Measurements from ENCODE around the gene LAMA2. TPM values are rescaled to one million over a fixed set of nuclear protein-coding genes. Genes with fewer than 3 reads are reported as not detected.
A peak's percentile ranks its signal among the peaks of the same experiment; 100 is the strongest.

The LAMA2 gene
- total and polyA plus RNA-seq, 2 donors (not counting 1 experiment from before 2014, with no cell fraction given): 19.5 to 67.5 TPM

DNA sequence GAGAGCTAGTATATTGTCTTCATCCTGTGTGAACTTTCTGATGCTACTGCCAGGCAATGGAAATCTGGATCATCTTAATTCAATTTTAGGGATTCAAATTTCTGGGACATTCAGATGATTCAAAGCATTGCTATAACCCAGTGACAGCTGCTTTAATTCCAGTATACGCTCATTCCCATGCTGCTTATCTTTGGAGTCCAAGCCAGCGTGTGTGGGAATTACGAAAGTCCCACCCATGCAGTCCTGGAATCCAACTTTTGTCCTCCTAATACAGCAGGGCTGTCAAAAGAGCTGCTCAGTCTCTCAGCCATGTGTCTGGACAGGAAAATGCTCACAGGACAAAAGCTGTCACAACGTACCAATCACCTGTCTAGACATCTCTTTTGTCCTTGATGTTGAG is 219.8 kb downstream of the LAMA2 start:
- H2AFZ ChIP-seq (ENCODE audit: low read length): no peak overlapping the region
- H3K9ac ChIP-seq (ENCODE audit: insufficient read depth, low read length): no peak overlapping the region
- peak overlapping the region; percentile 30 for H3K4me2 ChIP-seq (ENCODE audit: extremely low read depth, insufficient read depth, low read length)
- DNase-seq (ENCODE audit: low read depth in 2 of 2): peak; percentile 17 to 79
- H3K9me3 ChIP-seq (ENCODE audit: control insufficient read depth, insufficient read depth, low read depth, low read length): no peaks in the 10 kb centered on the region
- H3K36me3 ChIP-seq (ENCODE audit: control insufficient read depth, insufficient read depth, low read length): no peaks in the 10 kb centered on the region
- H3K4me3 ChIP-seq (replicated peaks in 1 of 4; ENCODE audit: control extremely low read depth in 1 of 4, insufficient read depth in 1 of 4, low read depth in 3 of 4, low read length in 4 of 4): no peak overlapping the region
- peaks cover 4% of the 10 kb centered on the region for H3K4me1 ChIP-seq (ENCODE audit: control insufficient read depth, extremely low read depth, insufficient read depth, low read length)
- H4K20me1 ChIP-seq (ENCODE audit: control insufficient read depth, extremely low read depth, insufficient read depth, low read length): no peaks in the 10 kb centered on the region
- no peaks in the 10 kb centered on the region for H3K79me2 ChIP-seq (ENCODE audit: control insufficient read depth, insufficient read depth, low read length)
- TF ChIP-seq, protein P1, sequence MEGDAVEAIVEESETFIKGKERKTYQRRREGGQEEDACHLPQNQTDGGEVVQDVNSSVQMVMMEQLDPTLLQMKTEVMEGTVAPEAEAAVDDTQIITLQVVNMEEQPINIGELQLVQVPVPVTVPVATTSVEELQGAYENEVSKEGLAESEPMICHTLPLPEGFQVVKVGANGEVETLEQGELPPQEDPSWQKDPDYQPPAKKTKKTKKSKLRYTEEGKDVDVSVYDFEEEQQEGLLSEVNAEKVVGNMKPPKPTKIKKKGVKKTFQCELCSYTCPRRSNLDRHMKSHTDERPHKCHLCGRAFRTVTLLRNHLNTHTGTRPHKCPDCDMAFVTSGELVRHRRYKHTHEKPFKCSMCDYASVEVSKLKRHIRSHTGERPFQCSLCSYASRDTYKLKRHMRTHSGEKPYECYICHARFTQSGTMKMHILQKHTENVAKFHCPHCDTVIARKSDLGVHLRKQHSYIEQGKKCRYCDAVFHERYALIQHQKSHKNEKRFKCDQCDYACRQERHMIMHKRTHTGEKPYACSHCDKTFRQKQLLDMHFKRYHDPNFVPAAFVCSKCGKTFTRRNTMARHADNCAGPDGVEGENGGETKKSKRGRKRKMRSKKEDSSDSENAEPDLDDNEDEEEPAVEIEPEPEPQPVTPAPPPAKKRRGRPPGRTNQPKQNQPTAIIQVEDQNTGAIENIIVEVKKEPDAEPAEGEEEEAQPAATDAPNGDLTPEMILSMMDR (conservative IDR thresholded peaks at IDR 0.05 in 1 of 2, IDR thresholded peaks at IDR 0.05 in 1 of 2; ENCODE audit: low read depth in 1 of 2, low read length in 2 of 2): no peak
- no peak for TF ChIP-seq EZH2 (IDR thresholded peaks at IDR 0.05; ENCODE audit: low read length, missing control alignments)
- no peaks in the 10 kb centered on the region for H3K27me3 ChIP-seq (ENCODE audit: control insufficient read depth, insufficient read depth, low read length)
- H3K27ac ChIP-seq (ENCODE audit: insufficient read depth, low read length): no peak overlapping the region

DNA sequence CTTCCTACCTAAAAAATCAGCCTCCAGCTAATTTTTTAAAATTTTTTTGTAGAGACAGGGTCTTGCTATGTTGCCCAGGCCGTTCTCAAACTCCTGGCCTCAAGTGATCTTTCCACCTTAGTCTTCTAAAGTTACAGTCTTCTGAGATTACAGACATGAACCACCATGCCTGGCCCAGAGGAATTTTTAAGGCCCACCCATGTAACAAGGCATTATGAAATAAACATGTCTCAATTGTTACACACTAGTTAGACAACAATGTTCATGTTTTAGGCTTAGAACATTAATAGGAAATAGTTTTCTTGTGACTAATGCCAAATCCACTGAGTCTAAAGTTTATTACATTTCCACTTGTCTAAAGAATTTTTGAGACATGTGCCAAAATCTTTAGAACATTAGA is 221.2 kb downstream of the LAMA2 start:
- H3K79me2 ChIP-seq (ENCODE audit: control insufficient read depth, insufficient read depth, low read length): no peaks in the 10 kb centered on the region
- no peaks in the 10 kb centered on the region for H3K27me3 ChIP-seq (ENCODE audit: control insufficient read depth, insufficient read depth, low read length)
- no peak overlapping the region for H3K27ac ChIP-seq (ENCODE audit: insufficient read depth, low read length)
- no peak overlapping the region for H3K4me2 ChIP-seq (ENCODE audit: extremely low read depth, insufficient read depth, low read length)
- H3K9ac ChIP-seq (ENCODE audit: insufficient read depth, low read length): no peak overlapping the region
- DNase-seq (ENCODE audit: low read depth in 2 of 2): peak; percentile 36 to 67
- H3K36me3 ChIP-seq (ENCODE audit: control insufficient read depth, insufficient read depth, low read length): no peaks in the 10 kb centered on the region
- no peak overlapping the region for H2AFZ ChIP-seq (ENCODE audit: low read length)
- H4K20me1 ChIP-seq (ENCODE audit: control insufficient read depth, extremely low read depth, insufficient read depth, low read length): no peaks in the 10 kb centered on the region
- TF ChIP-seq, protein P1 (conservative IDR thresholded peaks at IDR 0.05 in 1 of 2, IDR thresholded peaks at IDR 0.05 in 1 of 2; ENCODE audit: low read depth in 1 of 2, low read length in 2 of 2): no peak
- no peak for TF ChIP-seq EZH2 (IDR thresholded peaks at IDR 0.05; ENCODE audit: low read length, missing control alignments)
- peaks cover 4% of the 10 kb centered on the region for H3K4me1 ChIP-seq (ENCODE audit: control insufficient read depth, extremely low read depth, insufficient read depth, low read length)
- no peak overlapping the region for H3K4me3 ChIP-seq (replicated peaks in 1 of 4; ENCODE audit: control extremely low read depth in 1 of 4, insufficient read depth in 1 of 4, low read depth in 3 of 4, low read length in 4 of 4)
- no peaks in the 10 kb centered on the region for H3K9me3 ChIP-seq (ENCODE audit: control insufficient read depth, insufficient read depth, low read depth, low read length)

DNA sequence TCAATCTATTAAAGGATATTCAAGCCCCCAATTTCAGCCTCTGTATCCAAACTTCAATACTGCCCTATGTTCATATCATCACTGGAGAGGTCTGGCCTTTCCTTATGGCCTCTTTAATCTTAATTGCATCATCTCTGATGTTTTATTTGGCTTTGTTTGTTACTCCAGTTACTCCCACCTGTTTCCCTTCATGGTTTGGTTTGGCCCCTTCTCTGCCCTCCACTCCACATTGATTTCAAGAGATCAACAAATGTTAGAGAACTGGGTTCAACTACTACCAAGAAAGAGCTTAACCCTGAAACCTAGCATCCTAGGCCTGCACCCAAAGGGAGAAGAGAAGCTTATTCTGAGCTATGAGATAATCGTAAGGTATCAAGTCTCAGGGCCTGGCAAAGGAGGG is 221.6 kb downstream of the LAMA2 start:
- H3K4me2 ChIP-seq (ENCODE audit: extremely low read depth, insufficient read depth, low read length): no peak overlapping the region
- H2AFZ ChIP-seq (ENCODE audit: low read length): no peak overlapping the region
- no peaks in the 10 kb centered on the region for H3K27me3 ChIP-seq (ENCODE audit: control insufficient read depth, insufficient read depth, low read length)
- H3K79me2 ChIP-seq (ENCODE audit: control insufficient read depth, insufficient read depth, low read length): no peaks in the 10 kb centered on the region
- no peaks in the 10 kb centered on the region for H3K36me3 ChIP-seq (ENCODE audit: control insufficient read depth, insufficient read depth, low read length)
- no peak overlapping the region for H3K27ac ChIP-seq (ENCODE audit: insufficient read depth, low read length)
- DNase-seq (ENCODE audit: low read depth in 2 of 2): peak; percentile 11 to 24
- no peaks in the 10 kb centered on the region for H3K9me3 ChIP-seq (ENCODE audit: control insufficient read depth, insufficient read depth, low read depth, low read length)
- no peak overlapping the region for H3K9ac ChIP-seq (ENCODE audit: insufficient read depth, low read length)
- TF ChIP-seq EZH2 (IDR thresholded peaks at IDR 0.05; ENCODE audit: low read length, missing control alignments): no peak
- TF ChIP-seq, protein P1 (conservative IDR thresholded peaks at IDR 0.05 in 1 of 2, IDR thresholded peaks at IDR 0.05 in 1 of 2; ENCODE audit: low read depth in 1 of 2, low read length in 2 of 2): no peak
- H3K4me3 ChIP-seq (replicated peaks in 1 of 4; ENCODE audit: control extremely low read depth in 1 of 4, insufficient read depth in 1 of 4, low read depth in 3 of 4, low read length in 4 of 4): no peak overlapping the region
- H3K4me1 ChIP-seq (ENCODE audit: control insufficient read depth, extremely low read depth, insufficient read depth, low read length): peaks cover 4% of the 10 kb centered on the region
- no peaks in the 10 kb centered on the region for H4K20me1 ChIP-seq (ENCODE audit: control insufficient read depth, extremely low read depth, insufficient read depth, low read length)

Data from fibroblast of lung (primary cell).